Measurements from ENCODE around the gene EDEM2.
"Not testable (repeated sequence)": the region's sequence is repeated elsewhere in the genome, so short reads cannot be mapped to it uniquely, and the experiment has no call there.

The EDEM2 gene

GRCh38 chr20:35087791-35088190, 59.3 kb downstream of the EDEM2 start:
- no peak for DNase-seq (ENCODE audit: low read depth in 2 of 2)

- no peak for DNase-seq (ENCODE audit: low read depth in 2 of 2)
These were observed 59.8 kb downstream of the EDEM2 start for GRCh38 chr20:35087355-35087754.

- DNase-seq (ENCODE audit: low read depth in 2 of 2), result no peak
These were observed 61.5 kb downstream of the EDEM2 start for GRCh38 chr20:35085477-35086225.

DNA sequence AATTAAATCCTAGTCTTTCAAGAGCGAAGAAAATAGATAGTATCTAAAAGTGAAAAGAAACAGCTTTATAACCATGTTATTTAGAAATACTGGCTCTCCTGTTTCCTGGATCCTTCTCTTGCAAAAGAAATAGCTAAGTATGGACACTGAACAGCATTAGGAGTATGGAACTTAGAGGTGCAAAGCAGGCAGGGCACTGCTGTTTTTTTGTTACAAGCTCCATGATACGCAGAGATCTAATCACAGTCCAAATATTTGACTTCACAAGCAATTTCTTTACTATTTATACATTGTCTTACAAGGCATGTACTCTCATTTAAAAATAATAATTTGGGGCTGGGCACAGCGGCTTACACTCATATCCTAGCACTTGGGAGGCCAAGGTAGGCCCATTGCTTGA, 62.1 kb downstream of the EDEM2 start:
- no peak for DNase-seq (ENCODE audit: low read depth in 2 of 2)

DNA sequence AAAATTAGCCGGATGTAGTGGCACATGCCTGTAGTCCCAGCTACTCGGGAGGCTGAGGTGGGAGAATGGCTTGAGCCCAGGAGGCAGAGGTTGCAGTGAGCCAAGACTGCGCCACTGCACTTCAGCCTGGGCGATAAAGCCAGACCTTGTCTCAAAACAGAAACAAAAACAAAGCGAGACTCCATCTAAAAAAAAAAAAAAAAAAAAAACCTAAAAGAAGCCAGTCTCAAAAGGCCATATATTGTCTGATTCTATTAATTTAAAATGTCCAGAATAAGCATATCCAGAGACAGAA, 66.8 kb downstream of the EDEM2 start:
- not testable (repeated sequence) for DNase-seq (ENCODE audit: low read depth in 2 of 2)

- DNase-seq (ENCODE audit: low read depth in 2 of 2), result no peak
These were observed 67.4 kb downstream of the EDEM2 start for GRCh38 chr20:35079472-35080347.

DNA sequence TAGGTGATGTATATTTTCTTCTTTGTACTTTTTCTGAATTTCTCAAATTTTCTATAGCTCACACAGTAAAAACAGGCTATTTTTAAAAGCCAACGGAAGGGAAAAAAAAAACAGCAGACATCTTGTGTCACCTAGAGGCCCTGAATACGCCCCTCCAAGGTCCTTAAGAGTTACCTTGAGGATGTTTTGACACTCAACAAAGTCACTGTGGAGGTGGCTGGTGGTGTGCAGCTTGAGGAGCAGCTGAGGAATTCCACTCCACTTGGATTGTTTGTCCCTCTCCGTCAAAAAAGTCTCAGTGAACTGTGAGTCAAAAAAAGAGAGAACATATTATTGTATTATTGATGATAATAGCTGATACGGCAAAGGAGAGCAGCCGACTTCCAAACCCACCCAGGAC, 69.3 kb downstream of the EDEM2 start:
- DNase-seq (ENCODE audit: low read depth in 2 of 2), result no peak

DNA sequence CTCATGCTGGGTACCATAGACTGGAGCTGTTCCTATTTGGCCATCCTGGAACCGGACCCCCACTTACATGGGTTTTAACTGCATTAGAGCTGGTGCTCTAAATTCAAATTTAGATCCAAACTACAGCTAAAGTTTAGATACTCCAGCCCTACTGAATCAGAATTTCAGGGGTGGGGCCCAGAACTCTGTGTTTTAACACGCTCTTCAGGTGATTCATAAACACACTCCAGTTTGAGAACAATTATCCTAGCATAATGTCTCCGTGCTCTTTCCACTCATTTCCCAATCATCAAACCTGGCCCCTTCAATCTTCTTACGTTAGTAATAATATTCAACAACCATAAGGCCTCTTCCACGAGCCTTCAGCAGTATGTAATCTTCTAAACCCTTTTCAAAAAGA, 69.8 kb downstream of the EDEM2 start:
- DNase-seq (ENCODE audit: low read depth in 2 of 2), result no peak

GRCh38 chr20:35071436-35072153, 75.5 kb downstream of the EDEM2 start:
- DNase-seq (ENCODE audit: low read depth in 2 of 2), result not testable (repeated sequence)

DNA sequence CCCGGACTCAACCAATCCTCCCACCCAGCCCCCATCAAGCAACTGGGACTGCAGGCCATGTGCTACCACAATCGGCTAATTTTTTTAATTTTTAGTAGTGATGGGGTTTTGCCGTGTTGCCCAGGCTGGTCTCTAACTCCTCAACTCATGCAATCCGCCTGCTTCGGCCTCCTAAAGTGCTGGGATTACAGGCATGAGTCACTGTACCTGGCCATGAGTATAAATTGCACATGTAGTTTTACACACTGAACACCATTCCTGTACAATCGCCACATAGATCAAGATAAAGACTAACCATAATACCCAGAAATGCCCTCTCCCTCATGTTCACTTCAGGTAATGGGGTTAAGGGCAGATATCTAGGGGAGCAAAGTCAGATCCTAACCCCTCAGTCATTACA, 80.9 kb downstream of the EDEM2 start:
- DNase-seq (ENCODE audit: low read depth in 2 of 2), result no peak

All from stimulated activated CD4-positive, alpha-beta T cell treated with anti-CD3 and anti-CD28 coated beads, Interleukin-12 subunit alpha, Interleukin-12 subunit beta, amount 100 ng/mL, for 24 hours (primary cell).